ENCODE data around the gene PLAU. TPM values are rescaled to one million over a fixed set of nuclear protein-coding genes. Genes with fewer than 3 reads are reported as not detected.
"Not testable (repeated sequence)": the region's sequence is repeated elsewhere in the genome, so short reads cannot be mapped to it uniquely, and the experiment has no call there.

Gene PLAU
- total RNA-seq, 2 experiments from 2014 or later, result 0.45 to 0.73 TPM

DNA sequence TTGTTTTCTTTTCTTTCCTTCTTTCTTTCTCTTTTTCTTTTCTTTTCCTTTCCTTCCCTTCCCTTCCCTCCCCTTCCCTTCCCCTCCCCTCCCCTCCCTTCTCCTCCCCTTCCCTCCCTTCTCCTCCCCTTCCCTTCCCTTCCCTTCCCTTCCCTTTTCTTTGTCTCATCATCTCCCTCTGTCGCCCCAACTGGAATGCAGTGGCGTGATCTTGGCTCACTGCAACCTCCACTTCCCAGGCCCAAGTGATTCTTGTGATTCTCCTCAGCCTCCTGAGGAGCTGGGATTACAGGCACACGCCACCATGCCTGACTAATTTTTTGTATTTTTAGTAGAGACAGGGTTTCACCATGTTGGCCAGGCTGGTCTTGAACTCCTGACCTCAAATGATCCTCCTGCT lies 21.5 kb upstream of the PLAU start:
- not testable (repeated sequence) for H3K9me3 Mint-ChIP-seq

DNA sequence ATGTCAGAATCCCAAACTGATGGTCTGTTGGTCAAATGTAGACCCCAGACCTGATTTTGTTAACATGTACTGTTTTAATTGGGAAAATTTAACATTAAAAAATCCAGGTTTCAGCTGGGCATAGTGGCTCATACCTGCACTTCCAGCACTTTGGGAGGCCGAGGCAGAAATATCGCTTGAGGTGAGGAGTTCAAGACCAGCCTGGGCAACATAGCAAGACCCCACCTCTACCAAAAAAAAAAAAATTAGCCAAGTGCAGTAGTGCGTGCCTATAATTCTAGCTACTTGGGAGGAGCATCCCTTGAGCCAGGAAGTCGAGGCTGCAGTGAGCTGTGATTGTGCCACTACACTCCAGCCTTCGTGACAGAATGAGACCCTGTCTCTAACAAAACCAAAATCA lies 20.7 kb upstream of the PLAU start:
- H3K4me3 Mint-ChIP-seq, result no peak overlapping the region
- H3K27me3 Mint-ChIP-seq, result no peaks in the 10 kb centered on the region
- POLR2A ChIA-PET, result interaction anchor here (0.6 kb wide), 1 partner anchor 415 kb away, joined by 4 read pairs; no protein-coding TSS in a partner anchor
- peaks cover 12% of the 10 kb centered on the region for H3K4me1 Mint-ChIP-seq (ENCODE audit: low read depth)
- no peak overlapping the region for H3K27ac Mint-ChIP-seq
- H3K36me3 Mint-ChIP-seq, result no peaks in the 10 kb centered on the region
- no peak for DNase-seq
- H3K9me3 Mint-ChIP-seq, result no peaks in the 10 kb centered on the region
- intact Hi-C loops (cut with micrococcal nuclease), result no loop called here
- CTCF ChIA-PET, result interaction anchor here (0.7 to 10.5 kb wide), 5 partner anchors 10 to 213 kb away, joined by 3 to 383 read pairs (median 46); no protein-coding TSS in a partner anchor

More for the DNA sequence above, 21.5 kb upstream of the PLAU start:
- intact Hi-C loops (cut with micrococcal nuclease), result loop anchor here (5.0 kb wide), 1 partner anchor 68 kb away; no protein-coding TSS in a partner anchor
- DNase-seq; H3K27me3 Mint-ChIP-seq; H3K27ac Mint-ChIP-seq; H3K4me3 Mint-ChIP-seq; H3K4me1 Mint-ChIP-seq (ENCODE audit: low read depth); POLR2A ChIA-PET; H3K36me3 Mint-ChIP-seq: not testable (repeated sequence)
- CTCF ChIA-PET, result interaction anchor here (0.7 to 10.5 kb wide), 10 partner anchors 9 to 215 kb away, joined by 3 to 383 read pairs (median 16); partner anchors contain the start of gene PLAU

DNA sequence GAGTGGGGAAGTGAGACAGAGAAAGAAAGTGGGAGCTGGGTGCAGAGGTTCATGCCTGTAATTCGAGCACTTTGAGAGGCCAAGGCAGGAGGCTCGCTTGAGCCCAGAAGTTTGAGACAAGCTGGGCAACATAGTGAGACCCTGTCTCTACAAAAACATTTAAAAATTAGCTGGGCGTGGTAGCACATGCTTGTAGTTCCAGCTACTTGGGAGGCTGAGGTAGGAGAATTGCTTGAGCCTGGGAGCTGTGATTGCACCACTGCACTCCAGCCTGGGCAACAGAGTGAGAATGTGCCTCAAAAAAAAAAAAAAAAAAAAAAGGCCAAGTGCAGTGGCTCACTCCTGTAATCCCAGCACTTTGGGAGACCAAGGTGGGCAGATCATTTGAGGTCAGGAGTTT lies 20.1 kb upstream of the PLAU start:
- H3K27ac Mint-ChIP-seq; H3K4me3 Mint-ChIP-seq; intact Hi-C loops (cut with micrococcal nuclease); DNase-seq; H3K27me3 Mint-ChIP-seq; H3K36me3 Mint-ChIP-seq; H3K9me3 Mint-ChIP-seq: not testable (repeated sequence)
- POLR2A ChIA-PET, result interaction anchor here (0.6 kb wide), 1 partner anchor 416 kb away, joined by 4 read pairs; no protein-coding TSS in a partner anchor
- peaks cover 14% of the 10 kb centered on the region for H3K4me1 Mint-ChIP-seq (ENCODE audit: low read depth)
- CTCF ChIA-PET, result interaction anchor here (4.8 to 10.5 kb wide), 2 partner anchors 11 to 49 kb away, joined by 46 to 383 read pairs; no protein-coding TSS in a partner anchor

DNA sequence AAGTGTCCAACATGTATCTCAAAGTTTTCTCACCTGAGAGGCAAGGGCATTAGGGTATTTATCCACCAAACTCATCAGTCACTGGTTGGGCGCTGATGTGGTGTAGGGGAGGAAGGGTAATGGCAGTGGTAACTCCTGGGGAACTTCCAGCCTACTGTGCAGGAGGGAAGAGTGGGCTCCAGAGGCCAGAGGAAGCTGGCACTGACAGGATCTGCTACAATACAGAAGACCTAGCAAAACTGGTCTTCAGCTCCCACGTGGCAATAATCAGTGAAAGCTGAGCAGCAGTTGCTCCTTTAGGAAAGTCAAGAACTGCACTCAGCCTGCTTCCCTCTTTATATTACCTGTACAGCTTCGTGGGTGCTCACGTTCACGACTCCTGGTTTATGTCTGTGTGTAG lies 19.4 kb upstream of the PLAU start:
- Mint-ChIP-seq H3K27me3 (no peaks in the 10 kb centered on the region), H3K27ac (no peak overlapping the region), H3K4me3 (no peak overlapping the region), H3K9me3 (no peaks in the 10 kb centered on the region), H3K4me1 (ENCODE audit: low read depth) (peaks cover 13% of the 10 kb centered on the region), H3K36me3 (no peaks in the 10 kb centered on the region)
- CTCF ChIA-PET, result interaction anchor here (4.8 to 10.5 kb wide), 2 partner anchors 12 to 48 kb away, joined by 46 to 383 read pairs; no protein-coding TSS in a partner anchor
- POLR2A ChIA-PET, result no interaction called here
- intact Hi-C loops (cut with micrococcal nuclease), result no loop called here
- DNase-seq, result no peak

DNA sequence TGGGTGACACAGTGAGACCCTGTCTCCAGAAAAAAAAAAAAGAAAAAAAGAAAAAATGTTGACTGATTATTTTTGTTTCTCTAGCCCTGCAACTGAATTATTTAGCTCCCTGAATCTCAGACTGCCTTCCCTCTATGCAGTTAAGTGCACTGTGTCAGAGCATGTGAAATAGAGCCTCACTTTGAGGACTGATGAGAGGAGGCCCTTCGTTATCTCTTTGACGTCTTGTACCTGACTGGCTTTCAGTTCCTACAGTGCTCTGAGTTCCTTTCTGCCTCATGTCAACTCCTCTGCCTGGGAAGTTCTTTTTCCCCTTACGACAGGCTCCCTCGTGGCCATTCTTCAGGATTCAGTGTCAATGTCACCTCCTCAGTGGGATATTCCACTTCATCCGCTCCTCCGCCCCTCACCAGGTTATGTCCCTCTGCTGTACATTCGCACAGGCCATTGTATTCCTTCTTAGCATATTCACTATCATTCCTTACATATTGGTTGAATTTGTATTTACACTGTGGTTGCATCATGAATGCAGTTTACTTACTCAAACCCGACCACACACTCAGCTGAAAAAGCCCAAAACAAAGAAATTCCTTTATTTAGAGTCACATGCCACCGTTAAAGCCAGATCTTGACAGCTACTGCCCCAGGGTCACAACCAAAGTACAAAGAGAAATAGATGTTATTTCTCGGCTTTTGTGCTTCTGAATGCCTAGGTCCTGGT lies 18.5 kb upstream of the PLAU start:
- ChIA-PET POLR2A (interaction anchor here (0.6 kb wide), 1 partner anchor 10 kb away, joined by 3 read pairs; no protein-coding TSS in a partner anchor), CTCF (interaction anchor here (4.8 to 10.5 kb wide), 2 partner anchors 12 to 47 kb away, joined by 46 to 383 read pairs; no protein-coding TSS in a partner anchor)
- H3K27ac Mint-ChIP-seq, result no peak overlapping the region
- no peak for DNase-seq
- H3K27me3 Mint-ChIP-seq, result no peaks in the 10 kb centered on the region
- H3K4me3 Mint-ChIP-seq, result no peak overlapping the region
- no peaks in the 10 kb centered on the region for H3K9me3 Mint-ChIP-seq
- H3K36me3 Mint-ChIP-seq, result no peaks in the 10 kb centered on the region
- peaks cover 12% of the 10 kb centered on the region for H3K4me1 Mint-ChIP-seq (ENCODE audit: low read depth)
- intact Hi-C loops (cut with micrococcal nuclease), result no loop called here

DNA sequence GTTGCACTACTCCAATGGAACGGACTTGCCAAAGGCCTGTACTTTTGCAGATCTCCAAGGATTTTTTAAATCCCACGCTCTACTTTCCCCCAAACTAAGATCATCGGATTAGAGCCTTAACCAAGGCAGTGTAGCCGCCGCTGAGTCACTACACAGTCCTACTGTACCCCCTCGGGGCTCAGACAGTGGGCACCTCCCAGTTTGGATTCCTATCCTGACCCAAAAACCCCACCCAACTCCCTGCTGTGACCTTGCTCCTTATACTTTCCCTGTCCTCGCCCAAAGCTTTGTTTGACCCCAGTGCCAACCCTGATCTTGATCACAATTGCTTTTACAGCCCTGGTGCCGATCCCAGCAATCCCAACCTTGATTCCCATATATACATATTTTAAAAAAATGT lies 17.5 kb upstream of the PLAU start:
- H3K9me3 Mint-ChIP-seq, result no peaks in the 10 kb centered on the region
- H3K27ac Mint-ChIP-seq, result no peak overlapping the region
- intact Hi-C loops (cut with micrococcal nuclease), result no loop called here
- H3K27me3 Mint-ChIP-seq, result no peaks in the 10 kb centered on the region
- H3K36me3 Mint-ChIP-seq, result no peaks in the 10 kb centered on the region
- POLR2A ChIA-PET, result no interaction called here
- H3K4me1 Mint-ChIP-seq (ENCODE audit: low read depth), result peaks cover 12% of the 10 kb centered on the region
- DNase-seq, result no peak
- no peak overlapping the region for H3K4me3 Mint-ChIP-seq
- CTCF ChIA-PET, result interaction anchor here (1.2 to 10.5 kb wide), 4 partner anchors 14 to 64 kb away, joined by 3 to 383 read pairs (median 8); no protein-coding TSS in a partner anchor

DNA sequence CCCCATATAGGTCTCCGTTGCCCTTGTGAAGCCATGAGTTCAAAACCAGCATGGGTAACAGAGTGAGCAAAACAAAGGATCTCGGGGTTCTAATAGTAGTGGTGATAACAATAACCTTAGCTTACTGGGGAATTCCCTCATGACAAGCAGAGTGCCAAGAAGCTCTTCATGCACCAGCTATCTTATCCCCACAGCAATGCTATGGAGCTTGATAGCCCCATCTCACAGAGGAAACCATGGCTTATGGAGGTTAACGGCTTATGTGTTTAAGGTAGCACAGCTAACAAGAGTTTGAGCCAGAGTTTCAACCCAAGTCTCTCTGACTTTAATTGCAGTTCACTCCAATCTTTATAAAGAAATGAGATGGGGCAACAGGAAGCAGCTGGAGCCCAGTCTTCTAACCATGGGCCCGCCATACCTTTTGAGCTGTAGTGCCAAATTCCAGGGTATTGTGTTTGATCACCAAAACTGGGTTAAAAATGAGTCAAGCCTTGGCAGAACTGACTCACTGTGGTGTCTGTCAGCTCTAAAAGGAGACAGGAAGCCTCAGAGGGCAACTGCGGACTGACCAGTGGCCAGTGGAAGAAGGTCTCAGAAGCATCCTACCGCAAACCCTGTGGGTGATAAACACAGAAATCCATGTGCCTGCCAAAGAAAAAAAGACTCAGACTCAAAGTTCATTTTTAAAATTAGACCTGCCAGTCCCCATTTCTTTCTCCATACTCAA lies 16.5 kb upstream of the PLAU start:
- peak; percentile 61 for DNase-seq
- Mint-ChIP-seq H3K36me3 (no peaks in the 10 kb centered on the region), H3K4me3 (no peak overlapping the region), H3K27ac (no peak overlapping the region), H3K4me1 (ENCODE audit: low read depth) (peaks cover 12% of the 10 kb centered on the region), H3K27me3 (no peaks in the 10 kb centered on the region), H3K9me3 (no peaks in the 10 kb centered on the region)
- POLR2A ChIA-PET, result interaction anchor here (0.9 kb wide), 1 partner anchor 13 kb away, joined by 3 read pairs; no protein-coding TSS in a partner anchor
- intact Hi-C loops (cut with micrococcal nuclease), result no loop called here
- CTCF ChIA-PET, result interaction anchor here (1.2 to 10.5 kb wide), 5 partner anchors 8 to 63 kb away, joined by 3 to 383 read pairs (median 9); no protein-coding TSS in a partner anchor

DNA sequence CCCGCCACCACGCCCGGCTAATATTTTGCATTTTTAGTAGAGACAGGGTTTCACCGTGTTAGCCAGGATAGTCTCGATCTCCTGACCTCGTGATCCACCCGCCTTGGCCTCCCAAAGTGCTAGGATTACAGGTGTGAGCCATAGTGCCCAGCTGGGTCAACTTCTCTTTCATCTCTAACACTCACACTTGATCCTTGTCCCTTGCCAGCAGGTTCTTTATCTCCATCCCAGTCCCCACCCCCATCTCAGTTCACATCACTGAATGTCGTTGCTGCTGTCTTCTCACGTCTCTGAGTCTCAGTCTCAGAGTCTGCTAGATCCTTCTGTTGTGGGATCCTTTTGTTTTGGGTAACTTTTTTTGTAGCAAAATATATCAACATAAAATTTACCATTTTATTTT lies 15.6 kb upstream of the PLAU start:
- intact Hi-C loops (cut with micrococcal nuclease); H3K36me3 Mint-ChIP-seq; POLR2A ChIA-PET; H3K4me3 Mint-ChIP-seq; H3K9me3 Mint-ChIP-seq; H3K27me3 Mint-ChIP-seq; DNase-seq; H3K27ac Mint-ChIP-seq: not testable (repeated sequence)
- CTCF ChIA-PET, result interaction anchor here (2.4 to 10.5 kb wide), 2 partner anchors 44 to 62 kb away, joined by 11 to 383 read pairs; no protein-coding TSS in a partner anchor
- H3K4me1 Mint-ChIP-seq (ENCODE audit: low read depth), result peaks cover 12% of the 10 kb centered on the region

DNA sequence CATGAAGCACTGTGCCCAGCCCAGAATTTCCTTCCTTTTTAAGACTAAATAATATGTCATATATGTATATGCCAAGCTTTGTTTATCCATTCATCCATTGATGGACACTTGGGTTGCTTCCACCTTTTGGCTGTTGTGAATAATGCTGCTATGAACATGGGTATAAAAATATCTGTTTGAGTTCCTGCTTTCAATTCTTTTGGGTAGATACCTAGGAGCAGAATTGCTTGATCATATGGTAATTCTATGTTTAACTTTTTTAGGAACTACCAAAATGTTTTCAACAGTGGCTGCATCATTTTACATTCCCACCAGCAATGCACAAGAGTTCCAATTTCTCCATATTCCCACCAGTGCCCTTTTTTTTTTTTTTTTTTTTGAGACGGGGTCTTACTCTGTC lies 13.2 kb upstream of the PLAU start:
- intact Hi-C loops (cut with micrococcal nuclease), result no loop called here
- Mint-ChIP-seq H3K36me3 (no peaks in the 10 kb centered on the region), H3K4me1 (ENCODE audit: low read depth) (peaks cover 12% of the 10 kb centered on the region), H3K27me3 (no peaks in the 10 kb centered on the region), H3K4me3 (no peak overlapping the region), H3K9me3 (no peaks in the 10 kb centered on the region), H3K27ac (no peak overlapping the region)
- ChIA-PET POLR2A (no interaction called here), CTCF (interaction anchor here (3.4 to 3.7 kb wide), 2 partner anchors 18 to 43 kb away, joined by 11 to 17 read pairs; no protein-coding TSS in a partner anchor)
- DNase-seq, result no peak

DNA sequence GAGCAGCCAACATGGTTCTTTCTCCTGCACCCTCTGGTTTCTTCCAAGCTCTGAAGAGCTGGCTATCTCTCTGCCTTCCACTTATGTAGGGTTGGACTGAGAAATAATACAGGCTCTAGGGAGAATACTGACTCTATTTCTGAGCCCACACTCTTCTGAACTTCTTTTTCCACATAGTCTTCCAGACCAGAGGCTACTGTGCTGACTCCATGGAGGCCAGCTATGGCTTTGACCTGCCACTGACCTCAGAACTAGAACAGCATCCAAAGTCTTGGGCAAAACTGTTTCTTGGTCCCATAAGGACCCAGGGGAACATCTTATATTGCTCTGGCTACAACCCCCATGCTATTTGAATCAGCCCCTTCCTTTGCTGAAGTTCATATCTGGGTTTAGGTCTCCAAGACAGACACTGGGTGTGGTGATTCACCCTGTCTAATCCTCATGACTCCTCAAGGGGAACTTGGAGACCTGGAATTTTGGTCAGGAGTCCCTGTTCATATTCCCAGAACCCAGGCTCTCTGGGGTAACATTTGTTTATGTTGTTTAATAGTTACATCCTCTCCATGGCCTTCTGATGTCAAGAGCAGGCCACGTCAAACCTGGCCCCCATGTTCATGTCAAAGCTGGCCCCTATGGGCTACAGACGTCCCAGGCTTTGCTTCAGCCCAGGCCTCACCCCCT lies 12.1 kb upstream of the PLAU start:
- no peak for DNase-seq
- POLR2A ChIA-PET, result interaction anchor here (1.3 kb wide), 1 partner anchor 9 kb away, joined by 3 read pairs; no protein-coding TSS in a partner anchor
- H3K9me3 Mint-ChIP-seq, result no peaks in the 10 kb centered on the region
- no peaks in the 10 kb centered on the region for H3K36me3 Mint-ChIP-seq
- no peak overlapping the region for H3K4me3 Mint-ChIP-seq
- H3K4me1 Mint-ChIP-seq (ENCODE audit: low read depth), result peaks cover 12% of the 10 kb centered on the region
- no peak overlapping the region for H3K27ac Mint-ChIP-seq
- intact Hi-C loops (cut with micrococcal nuclease), result no loop called here
- CTCF ChIA-PET, result interaction anchor here (0.8 to 5.3 kb wide), 4 partner anchors 13 to 46 kb away, joined by 3 to 25 read pairs (median 14); no protein-coding TSS in a partner anchor
- no peaks in the 10 kb centered on the region for H3K27me3 Mint-ChIP-seq

DNA sequence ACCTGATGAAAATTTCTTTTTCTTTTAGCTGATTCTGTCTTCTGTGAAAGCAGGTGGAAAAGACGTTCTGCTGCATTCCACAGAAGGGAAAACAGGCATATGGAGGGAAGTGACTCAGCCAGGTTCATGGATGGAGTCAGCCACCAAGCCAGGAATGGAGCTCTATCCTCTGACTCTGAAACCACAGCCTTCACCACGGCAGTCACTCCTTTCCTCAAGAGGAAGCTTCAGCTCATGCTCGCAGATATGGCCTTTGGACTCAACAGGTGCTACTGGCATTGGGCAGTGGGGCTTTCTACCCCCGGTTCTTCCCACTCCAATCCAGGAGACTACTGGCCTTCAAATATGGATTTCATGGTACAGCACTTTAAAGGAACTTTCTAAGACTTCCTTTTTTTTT lies 11.5 kb upstream of the PLAU start:
- ChIA-PET CTCF (interaction anchor here (3.4 to 5.3 kb wide), 3 partner anchors 13 to 41 kb away, joined by 11 to 25 read pairs (median 17); no protein-coding TSS in a partner anchor), POLR2A (interaction anchor here (1.3 kb wide), 1 partner anchor 8 kb away, joined by 3 read pairs; no protein-coding TSS in a partner anchor)
- no peaks in the 10 kb centered on the region for H3K27me3 Mint-ChIP-seq
- no peaks in the 10 kb centered on the region for H3K9me3 Mint-ChIP-seq
- no peak for DNase-seq
- H3K27ac Mint-ChIP-seq, result no peak overlapping the region
- H3K4me1 Mint-ChIP-seq (ENCODE audit: low read depth), result peaks cover 7% of the 10 kb centered on the region
- H3K4me3 Mint-ChIP-seq, result no peak overlapping the region
- intact Hi-C loops (cut with micrococcal nuclease), result no loop called here
- no peaks in the 10 kb centered on the region for H3K36me3 Mint-ChIP-seq

All from activated CD4-positive, alpha-beta memory T cell treated with anti-CD3 and anti-CD28 coated beads for 36 hours (primary cell).